HG02885 (cell line): ENCODE results near the gene ZNF490.
"Not testable (repeated sequence)": the region's sequence is repeated elsewhere in the genome, so short reads cannot be mapped to it uniquely, and the experiment has no call there.

Experiments used
- ATAC-seq: cut with Tn5 transposase; IDR thresholded peaks from one replicate; pipeline ENCODE4 v1.9.1; 2021; ENCODE audit warnings: mild to moderate bottlenecking; ENCODE audit not compliant: unreplicated experiment, poor library complexity

Gene ZNF490

DNA sequence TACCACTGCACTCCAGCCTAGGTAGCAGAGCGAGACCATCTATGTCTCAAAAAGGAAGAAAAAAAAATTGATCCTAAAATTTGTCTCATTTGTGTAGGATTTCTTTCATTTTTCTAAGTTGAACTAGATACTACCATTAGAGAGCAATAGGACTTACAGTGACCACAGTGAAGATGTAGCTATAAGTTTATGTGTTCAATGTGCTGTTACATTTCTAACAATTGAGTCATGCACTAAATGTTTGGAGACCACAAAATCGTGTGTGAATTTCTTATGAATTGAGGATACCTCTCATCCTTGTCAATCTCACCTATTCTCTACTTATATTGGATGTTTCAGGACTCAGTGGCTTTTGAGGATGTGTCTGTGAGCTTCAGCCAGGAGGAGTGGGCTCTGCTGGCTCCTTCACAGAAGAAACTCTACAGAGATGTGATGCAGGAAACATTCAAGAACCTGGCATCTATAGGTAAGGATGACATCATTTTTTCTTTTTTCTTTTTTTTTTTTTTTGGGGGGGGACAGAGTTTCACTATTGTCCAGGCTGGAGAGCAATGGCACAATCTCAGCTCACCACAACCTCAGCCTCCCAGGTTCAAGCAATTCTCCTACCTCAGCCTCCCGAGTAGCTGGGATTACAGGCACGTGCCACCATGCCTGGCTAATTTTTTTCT is 12.9 kb upstream of the ZNF490 start:
- no peak for ATAC-seq

DNA sequence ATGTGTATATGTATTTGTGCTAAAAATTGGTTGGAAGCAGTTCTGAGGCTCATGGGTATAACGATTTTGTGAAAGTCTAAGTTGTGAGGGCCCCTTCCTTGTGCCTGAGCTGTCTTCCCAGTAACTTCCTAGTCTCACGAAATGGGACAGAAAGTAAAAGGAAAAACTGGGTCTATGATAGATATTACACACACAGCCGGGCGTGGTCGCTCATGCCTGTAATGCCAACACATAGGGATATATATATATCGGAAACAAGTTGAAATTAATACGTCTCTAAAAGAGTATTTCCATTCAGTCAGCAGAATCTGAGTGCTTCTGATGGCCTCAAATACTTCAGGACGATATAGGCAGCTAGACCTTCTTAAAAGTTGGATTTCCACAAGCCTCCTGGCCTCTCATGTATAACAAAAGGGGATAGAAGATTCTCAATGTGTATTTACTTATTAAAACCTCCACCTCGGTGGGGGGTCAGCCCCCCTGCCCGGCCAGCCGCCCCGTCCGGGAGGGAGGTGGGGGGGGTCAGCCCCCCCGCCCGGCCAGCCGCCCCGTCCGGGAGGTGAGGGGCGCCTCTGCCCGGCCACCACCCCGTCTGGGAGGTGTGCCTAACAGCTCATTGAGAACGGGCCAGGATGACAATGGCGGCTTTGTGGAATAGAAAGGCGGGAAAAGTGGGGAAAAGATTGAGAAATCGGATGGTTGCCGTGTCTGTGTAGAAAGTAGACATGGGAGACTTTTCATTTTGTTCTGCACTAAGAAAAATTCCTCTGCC is 10.8 kb upstream of the ZNF490 start:
- ATAC-seq: not testable (repeated sequence)

DNA sequence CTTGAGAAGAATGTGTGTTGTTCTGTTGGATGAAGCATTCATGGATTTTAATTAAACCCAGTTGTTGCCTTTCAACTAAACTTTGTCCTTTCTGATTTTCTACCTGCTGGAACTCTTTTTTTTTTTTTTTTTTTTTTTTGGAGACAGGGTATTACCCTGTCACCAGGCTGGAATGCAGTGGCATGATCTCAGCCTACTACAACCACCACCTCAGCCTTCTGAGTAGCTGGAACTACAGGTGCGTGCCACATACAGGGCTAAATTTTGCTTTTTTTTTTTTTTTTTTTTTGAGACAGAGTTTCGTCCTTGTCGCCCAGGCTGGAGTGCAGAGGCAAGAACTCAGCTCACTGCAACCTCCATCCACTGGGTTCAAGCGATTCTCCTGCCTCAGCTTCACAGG is 7.0 kb upstream of the ZNF490 start:
- ATAC-seq: no peak

GRCh38 chr19:12611361-12611699 is 717 bp upstream of the ZNF490 start:
- ATAC-seq: no peak

- ATAC-seq: no peak
Observed at GRCh38 chr19:12607631-12608030, 3.0 kb downstream of the ZNF490 start.

- ATAC-seq: no peak
Observed at GRCh38 chr19:12606796-12607195, 3.8 kb downstream of the ZNF490 start.

GRCh38 chr19:12603714-12604113 is 6.9 kb downstream of the ZNF490 start:
- ATAC-seq: no peak

DNA sequence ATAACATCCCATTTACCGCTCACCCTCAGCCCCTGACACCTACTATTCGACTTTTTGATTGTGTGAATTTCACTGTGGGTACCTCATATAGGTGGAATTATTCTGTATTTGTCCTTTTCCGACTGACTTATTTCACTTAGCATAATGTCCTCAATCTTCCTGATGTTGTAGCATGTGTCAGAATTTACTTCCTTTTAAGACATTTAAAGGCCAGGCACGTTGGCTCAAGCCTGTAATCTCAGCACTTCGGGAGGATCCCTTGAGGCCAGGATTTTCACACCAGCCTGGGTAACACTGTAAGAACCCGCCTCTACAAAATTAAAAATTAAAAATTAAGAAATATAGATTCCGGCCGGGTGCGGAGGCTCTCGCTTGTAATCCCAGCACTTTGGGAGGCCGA is 13.0 kb downstream of the ZNF490 start:
- ATAC-seq: no peak

GRCh38 chr19:12596927-12597548 is 13.6 kb downstream of the ZNF490 start:
- no peak for ATAC-seq

DNA sequence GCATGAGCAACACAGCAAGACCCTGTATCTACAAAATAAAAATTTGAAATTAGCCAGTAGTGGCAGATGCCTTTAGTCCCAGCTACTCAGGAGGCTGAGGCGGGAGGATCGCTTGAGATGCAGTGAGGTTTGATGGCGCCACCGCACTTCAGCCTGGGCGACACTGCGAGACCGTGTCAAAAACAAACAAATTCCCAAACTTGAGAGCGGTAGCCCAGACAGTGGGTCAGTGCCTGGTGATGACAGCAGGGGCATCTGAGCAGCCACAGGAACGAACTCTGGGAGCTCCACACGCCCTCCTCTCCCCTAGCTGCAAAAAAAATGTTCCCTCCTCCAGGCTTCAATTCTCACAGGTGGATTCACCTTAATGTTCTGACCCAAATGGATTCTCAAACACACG is 14.1 kb downstream of the ZNF490 start:
- ATAC-seq: no peak

DNA sequence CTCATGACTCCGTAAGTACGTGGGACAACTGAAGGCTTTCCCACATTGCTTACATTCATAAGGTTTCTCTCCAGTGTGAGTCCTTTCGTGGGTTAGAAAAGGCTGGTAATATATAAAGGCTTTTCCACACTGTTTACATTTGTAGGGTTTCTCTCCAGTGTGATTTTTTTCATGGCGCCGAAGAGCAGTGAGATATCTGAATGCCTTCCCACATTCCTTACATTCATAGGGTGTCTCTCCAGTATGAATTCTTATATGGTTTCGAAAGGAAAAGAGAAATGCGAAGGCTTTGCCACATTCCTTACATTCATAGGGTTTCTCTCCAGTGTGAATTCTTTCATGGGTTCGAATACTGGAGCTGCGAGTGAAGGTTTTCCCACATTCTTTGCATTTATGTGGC is 29.5 kb downstream of the ZNF490 start:
- no peak for ATAC-seq

- ATAC-seq: no peak
Observed at GRCh38 chr19:12580180-12580694, 30.4 kb downstream of the ZNF490 start.

DNA sequence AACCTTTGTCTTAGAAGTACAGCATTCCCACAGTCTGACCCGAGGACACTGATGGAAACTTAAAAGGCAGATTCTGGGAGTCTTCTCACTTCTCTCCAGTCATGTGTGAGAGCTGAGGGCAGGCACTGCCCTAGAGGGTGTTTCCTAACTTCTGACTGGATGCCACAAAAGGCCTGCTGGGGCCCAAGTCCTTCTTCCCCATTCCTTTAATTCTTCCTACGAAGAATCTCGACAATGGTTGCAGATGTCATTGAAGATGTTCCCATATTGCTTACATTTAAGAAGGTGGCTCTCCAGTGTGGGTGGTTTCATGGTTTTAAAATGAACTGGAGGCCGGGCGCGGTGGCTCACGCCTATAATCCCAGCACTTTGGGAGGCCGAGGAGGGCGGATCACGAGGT is 32.0 kb downstream of the ZNF490 start:
- ATAC-seq: no peak

GRCh38 chr19:12574036-12574435 is 36.6 kb downstream of the ZNF490 start:
- no peak for ATAC-seq

- no peak for ATAC-seq
Observed at GRCh38 chr19:12567951-12568350, 42.7 kb downstream of the ZNF490 start.

DNA sequence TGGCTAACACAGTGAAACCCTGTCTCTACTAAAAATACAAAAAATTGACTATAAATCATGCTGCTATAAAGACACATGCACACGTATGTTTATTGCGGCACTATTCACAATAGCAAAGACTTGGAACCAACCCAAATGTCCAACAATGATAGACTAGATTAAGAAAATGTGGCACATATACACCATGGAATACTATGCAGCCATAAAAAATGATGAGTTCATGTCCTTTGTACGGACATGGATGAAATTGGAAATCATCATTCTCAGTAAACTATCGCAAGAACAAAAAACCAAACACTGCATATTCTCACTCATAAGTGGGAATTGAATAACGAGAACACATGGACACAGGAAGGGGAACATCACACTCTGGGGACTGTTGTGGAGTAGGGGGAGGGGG is 44.2 kb downstream of the ZNF490 start:
- ATAC-seq: not testable (repeated sequence)

DNA sequence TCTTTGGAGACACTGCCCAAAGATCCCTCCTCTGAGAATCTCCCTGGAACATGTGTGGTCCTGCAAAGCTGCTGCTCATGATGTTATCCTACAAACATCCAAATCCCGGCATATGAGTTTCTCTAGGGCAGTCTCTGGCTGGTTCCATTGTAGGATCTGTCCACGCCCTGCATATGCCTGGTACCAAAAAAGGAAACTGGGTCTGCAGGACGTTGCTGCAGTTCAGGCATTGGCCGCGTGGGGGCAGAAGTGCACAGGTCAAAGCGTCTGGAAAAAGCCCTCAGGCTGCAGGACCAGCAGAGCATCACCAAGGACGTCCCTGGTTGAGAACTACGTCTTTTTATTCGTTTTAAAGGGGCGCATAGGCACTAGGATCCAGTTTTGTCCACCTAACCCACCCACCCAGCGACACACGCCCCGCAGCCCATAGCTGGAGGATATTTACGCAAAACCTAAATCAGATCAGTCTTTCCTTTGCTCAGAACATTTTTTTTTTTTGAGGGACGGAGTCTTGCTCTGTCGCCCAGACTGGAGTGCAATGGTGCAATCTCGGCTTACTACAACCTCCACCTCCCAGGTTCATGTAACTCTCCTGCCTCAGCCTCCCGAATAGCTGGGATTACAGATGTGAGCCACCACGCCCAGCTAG is 46.5 kb downstream of the ZNF490 start:
- ATAC-seq: no peak

GRCh38 chr19:12555456-12555930 is 55.1 kb downstream of the ZNF490 start:
- ATAC-seq: no peak

DNA sequence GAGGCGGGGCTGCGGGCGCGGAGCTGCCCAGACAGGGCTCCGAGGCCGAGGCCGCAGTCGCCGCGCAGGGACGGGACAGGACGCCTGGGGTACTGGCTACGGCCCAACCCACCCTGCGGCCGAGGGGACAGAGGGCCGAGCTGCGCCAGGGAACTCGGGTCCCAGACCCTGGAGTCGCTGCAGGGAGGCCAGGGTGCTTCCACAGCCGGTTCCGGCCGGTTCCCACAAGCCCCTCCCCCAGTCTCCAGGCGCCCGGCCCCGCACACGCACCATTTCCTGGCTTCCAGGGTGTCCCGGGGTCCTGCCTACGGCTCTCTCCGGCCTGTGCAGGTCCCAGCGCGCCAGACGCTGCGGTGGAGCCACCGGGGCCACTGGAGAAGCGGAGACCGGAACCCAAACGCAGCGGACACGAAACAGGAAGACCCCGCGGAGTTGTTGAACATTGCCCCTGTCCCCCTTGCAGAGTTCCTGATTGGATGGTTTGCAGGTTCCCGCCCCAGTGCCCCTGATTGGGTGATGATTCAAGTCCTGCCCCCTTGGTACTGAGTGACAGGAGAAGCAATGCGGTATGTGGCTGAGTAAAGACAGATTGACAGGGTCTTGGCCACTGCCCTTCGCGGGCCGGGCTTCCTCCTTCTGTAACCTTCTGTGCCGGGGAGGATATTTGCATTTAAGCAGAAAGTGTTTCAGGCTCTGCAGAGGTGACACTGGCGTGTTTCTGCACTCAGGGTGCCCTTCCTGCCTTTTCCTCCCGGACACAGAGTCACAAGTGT is 59.4 kb downstream of the ZNF490 start, which contains the start of gene ZNF564:
Gene ZNF564 (minus strand): TSS at position 423 of the 773 bp plus-strand sequence. CDS start 150 bp downstream, at position 273.
- ATAC-seq: peak; percentile 98

DNA sequence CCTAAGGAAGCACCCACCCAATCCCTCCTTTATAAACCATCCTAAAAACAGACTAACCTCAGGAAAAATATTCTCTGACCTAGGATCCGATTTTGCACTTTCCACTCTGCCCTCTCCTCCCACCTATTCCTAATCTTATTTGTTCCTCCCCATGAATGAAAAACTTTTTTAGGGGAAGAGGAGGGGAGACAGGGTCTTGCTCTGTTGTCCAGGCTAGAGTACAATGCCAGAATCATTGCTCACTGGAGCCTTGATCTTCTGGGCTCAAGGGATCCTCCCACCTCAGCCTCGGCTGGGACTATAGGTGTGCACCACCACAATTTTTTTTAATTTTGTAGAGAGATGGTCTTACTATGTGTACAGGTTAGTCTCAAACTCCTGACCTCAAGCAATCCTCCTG is 63.7 kb downstream of the ZNF490 start:
- no peak for ATAC-seq
